Activated B cell treated with CpG ODN at 0.5 μM for 24 hours (primary cell): ENCODE results near the gene C9. TPM values are rescaled to one million over a fixed set of nuclear protein-coding genes. Genes with fewer than 3 reads are reported as not detected.
"Not testable (repeated sequence)": the region's sequence is repeated elsewhere in the genome, so short reads cannot be mapped to it uniquely, and the experiment has no call there.

Source experiments
- ATAC-seq: fragments of 200-7000 bp; cut with Tn5 transposase; one replicate; pipeline ENCODE4 v1.10.0; 2021; ENCODE audit warnings: low read depth, mild to moderate bottlenecking, moderate library complexity
- CTCF ChIA-PET: fragments of 350-600 bp; sonication (Branson Sonifier 250); formaldehyde crosslinking; loops from one replicate; lab custom pipeline; 2021; ENCODE audit warnings: antibody characterized with exemption; lab: Charles Lee
- POLR2A ChIA-PET: fragments of 350-600 bp; sonication (Branson Sonifier 250); formaldehyde crosslinking; loops from one replicate; lab custom pipeline; 2021; ENCODE audit warnings: antibody characterized with exemption; lab: Charles Lee
- DNase-seq: peaks from one replicate; pipeline ENCODE4 v3.0.0; 2022
- H3K27ac Mint-ChIP-seq: one replicate; pipeline ENCODE4 v1.8.0; 2020; ENCODE audit warnings: mixed read lengths
- H3K27me3 Mint-ChIP-seq: one replicate; pipeline ENCODE4 v1.8.0; 2021; ENCODE audit warnings: mixed read lengths
- H3K36me3 Mint-ChIP-seq: one replicate; pipeline ENCODE4 v1.8.0; 2021; ENCODE audit warnings: low read depth, mixed read lengths
- H3K4me1 Mint-ChIP-seq: one replicate; pipeline ENCODE4 v1.8.0; 2021; ENCODE audit warnings: mixed read lengths
- H3K4me3 Mint-ChIP-seq: one replicate; pipeline ENCODE4 v1.8.0; 2020; ENCODE audit warnings: mild to moderate bottlenecking, mixed read lengths
- H3K9me3 Mint-ChIP-seq: one replicate; pipeline ENCODE4 v1.8.0; 2020; ENCODE audit warnings: mixed read lengths
- intact Hi-C: fragments of 100-400 bp; cut with micrococcal nuclease; formaldehyde crosslinking; loops from one replicate; pipeline ENCODE4 v1.15.1; 2024
- total RNA-seq: library from RNA; stranded (reverse); gene quantifications from 2 replicates; pipeline ENCODE4 v1.2.3, GENCODE V29; 2022
- TF ChIP-seq, protein P1 (sequence below): fragments of 200-600 bp; IDR thresholded peaks from one replicate; pipeline ENCODE4 v1.8.0; 2022; ENCODE audit warnings: antibody characterized with exemption, mild to moderate bottlenecking

The C9 gene
- total RNA-seq, 1 donor from 2014 or later, result not detected

GRCh38 chr5:39323542-39323941 lies 40.8 kb downstream of the C9 start:
- intact Hi-C loops, result no loop called here
- H3K36me3 Mint-ChIP-seq, result no peaks in the 10 kb centered on the region
- ChIA-PET POLR2A (no interaction called here), CTCF (no interaction called here)
- H3K27me3 Mint-ChIP-seq, result peaks cover 7% of the 10 kb centered on the region
- H3K4me3 Mint-ChIP-seq, result no peak overlapping the region
- H3K27ac Mint-ChIP-seq, result no peak overlapping the region
- H3K4me1 Mint-ChIP-seq, result no peaks in the 10 kb centered on the region
- ATAC-seq (no peak), DNase-seq (no peak)
- peaks cover 4% of the 10 kb centered on the region for H3K9me3 Mint-ChIP-seq
- TF ChIP-seq, protein P1, sequence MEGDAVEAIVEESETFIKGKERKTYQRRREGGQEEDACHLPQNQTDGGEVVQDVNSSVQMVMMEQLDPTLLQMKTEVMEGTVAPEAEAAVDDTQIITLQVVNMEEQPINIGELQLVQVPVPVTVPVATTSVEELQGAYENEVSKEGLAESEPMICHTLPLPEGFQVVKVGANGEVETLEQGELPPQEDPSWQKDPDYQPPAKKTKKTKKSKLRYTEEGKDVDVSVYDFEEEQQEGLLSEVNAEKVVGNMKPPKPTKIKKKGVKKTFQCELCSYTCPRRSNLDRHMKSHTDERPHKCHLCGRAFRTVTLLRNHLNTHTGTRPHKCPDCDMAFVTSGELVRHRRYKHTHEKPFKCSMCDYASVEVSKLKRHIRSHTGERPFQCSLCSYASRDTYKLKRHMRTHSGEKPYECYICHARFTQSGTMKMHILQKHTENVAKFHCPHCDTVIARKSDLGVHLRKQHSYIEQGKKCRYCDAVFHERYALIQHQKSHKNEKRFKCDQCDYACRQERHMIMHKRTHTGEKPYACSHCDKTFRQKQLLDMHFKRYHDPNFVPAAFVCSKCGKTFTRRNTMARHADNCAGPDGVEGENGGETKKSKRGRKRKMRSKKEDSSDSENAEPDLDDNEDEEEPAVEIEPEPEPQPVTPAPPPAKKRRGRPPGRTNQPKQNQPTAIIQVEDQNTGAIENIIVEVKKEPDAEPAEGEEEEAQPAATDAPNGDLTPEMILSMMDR, result no peak

- intact Hi-C loops, result no loop called here
- DNase-seq (no peak), ATAC-seq (no peak)
- ChIA-PET POLR2A (no interaction called here), CTCF (no interaction called here)
- no peak overlapping the region for H3K4me3 Mint-ChIP-seq
- TF ChIP-seq, protein P1, result no peak
- H3K27me3 Mint-ChIP-seq, result peaks cover 13% of the 10 kb centered on the region
- H3K9me3 Mint-ChIP-seq, result peaks cover 6% of the 10 kb centered on the region
- no peaks in the 10 kb centered on the region for H3K4me1 Mint-ChIP-seq
- no peak overlapping the region for H3K27ac Mint-ChIP-seq
- no peaks in the 10 kb centered on the region for H3K36me3 Mint-ChIP-seq
These were observed 44.9 kb downstream of the C9 start for GRCh38 chr5:39319395-39319794.

GRCh38 chr5:39316464-39316863 lies 47.8 kb downstream of the C9 start:
- POLR2A ChIA-PET, H3K36me3 Mint-ChIP-seq, CTCF ChIA-PET, H3K27ac Mint-ChIP-seq, intact Hi-C loops, ATAC-seq, DNase-seq, H3K4me3 Mint-ChIP-seq, H3K4me1 Mint-ChIP-seq, H3K9me3 Mint-ChIP-seq: not testable (repeated sequence)
- peaks cover 13% of the 10 kb centered on the region for H3K27me3 Mint-ChIP-seq

GRCh38 chr5:39315995-39316394 lies 48.3 kb downstream of the C9 start:
- ChIA-PET POLR2A (no interaction called here), CTCF (no interaction called here)
- Mint-ChIP-seq H3K9me3 (peaks cover 6% of the 10 kb centered on the region), H3K4me3 (no peak overlapping the region), H3K27me3 (peaks cover 13% of the 10 kb centered on the region), H3K4me1 (no peaks in the 10 kb centered on the region), H3K27ac (no peak overlapping the region), H3K36me3 (no peaks in the 10 kb centered on the region)
- no peak for DNase-seq
- intact Hi-C loops, result no loop called here
- TF ChIP-seq, protein P1, result no peak
- no peak for ATAC-seq

DNA sequence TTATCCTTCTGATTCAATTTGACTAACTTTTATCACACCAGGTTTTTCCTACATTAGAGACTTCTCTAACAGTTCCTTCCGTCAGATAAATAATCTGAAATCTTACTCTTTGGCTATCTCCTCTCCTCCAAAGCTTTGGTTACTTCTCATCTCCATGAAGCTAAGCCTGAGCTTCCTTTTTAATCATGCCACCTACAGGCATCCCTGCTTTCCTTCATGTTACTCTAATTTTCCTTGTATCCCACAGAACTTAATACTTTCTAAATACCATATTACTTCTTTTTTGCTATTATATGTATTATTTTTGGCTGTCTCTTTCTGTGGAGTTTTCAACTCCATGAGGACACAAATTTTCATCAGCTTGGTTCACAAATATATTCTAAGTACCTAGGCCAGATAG lies 49.7 kb downstream of the C9 start:
- TF ChIP-seq, protein P1, result no peak
- Mint-ChIP-seq H3K4me1 (no peaks in the 10 kb centered on the region), H3K27me3 (peaks cover 12% of the 10 kb centered on the region), H3K36me3 (no peaks in the 10 kb centered on the region), H3K9me3 (peaks cover 2% of the 10 kb centered on the region), H3K27ac (no peak overlapping the region), H3K4me3 (no peak overlapping the region)
- DNase-seq (no peak), ATAC-seq (no peak)
- intact Hi-C loops, result no loop called here
- ChIA-PET POLR2A (no interaction called here), CTCF (no interaction called here)

DNA sequence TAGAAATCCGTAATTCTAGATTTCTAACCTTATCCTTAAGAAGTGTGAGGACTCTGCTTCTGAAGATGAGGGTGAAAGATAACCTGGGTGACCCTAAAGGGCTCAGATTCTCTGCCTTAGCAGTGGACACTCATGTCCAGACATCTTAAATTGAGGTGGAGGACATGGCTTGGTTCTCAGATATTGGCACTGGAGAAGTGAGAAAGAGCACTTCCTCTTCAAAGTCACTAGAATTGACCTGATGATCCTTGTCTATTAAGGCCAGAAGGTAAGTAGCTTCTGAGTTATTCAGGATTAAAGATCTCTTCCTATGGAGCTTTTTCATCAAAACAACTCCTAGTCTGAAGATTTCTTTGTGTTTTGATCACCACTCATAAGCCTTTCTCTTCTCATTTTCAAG lies 54.8 kb downstream of the C9 start:
- ATAC-seq (no peak), DNase-seq (no peak)
- CTCF ChIA-PET, result no interaction called here
- Mint-ChIP-seq H3K4me3 (no peak overlapping the region), H3K9me3 (no peaks in the 10 kb centered on the region), H3K36me3 (no peaks in the 10 kb centered on the region), H3K27ac (no peak overlapping the region), H3K27me3 (peaks cover 16% of the 10 kb centered on the region), H3K4me1 (no peaks in the 10 kb centered on the region)
- intact Hi-C loops, result no loop called here
- POLR2A ChIA-PET, result no interaction called here
- TF ChIP-seq, protein P1, result no peak
